Measurements from ENCODE around the gene CA9. TPM values are rescaled to one million over a fixed set of nuclear protein-coding genes. Genes with fewer than 3 reads are reported as not detected.
A peak's percentile ranks its signal among the peaks of the same experiment; 100 is the strongest.

Gene CA9
- total RNA-seq, 2 experiments from 2014 or later = 0.38 to 0.52 TPM

DNA sequence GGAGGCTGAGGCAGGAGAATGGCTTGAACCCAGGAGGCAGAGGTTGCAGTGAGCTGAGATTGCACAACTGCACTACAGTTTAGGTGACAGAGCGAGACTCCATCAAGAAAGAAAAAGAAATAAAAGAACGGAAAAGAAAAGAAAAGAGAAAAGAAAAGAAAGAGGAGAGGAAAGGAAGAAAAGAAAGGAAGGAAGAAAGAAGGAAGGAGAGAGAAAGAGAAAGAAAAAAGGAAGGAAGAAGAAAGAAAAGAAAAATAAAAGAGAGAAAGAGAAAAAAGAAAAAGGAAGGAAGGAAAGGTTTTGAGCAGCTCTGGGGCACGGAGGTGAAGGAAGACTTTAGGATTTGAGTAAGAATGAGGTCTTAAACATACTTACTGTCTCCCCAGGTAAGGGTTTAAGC is 39.9 kb downstream of the CA9 start:
- CTCF ChIA-PET = interaction anchor here (7.5 kb wide), 1 partner anchor 18 kb away, joined by 53 read pairs; no protein-coding TSS in a partner anchor
- Mint-ChIP-seq H3K27ac (no peak overlapping the region), H3K4me1 (ENCODE audit: low read depth) (peaks cover 2% of the 10 kb centered on the region), H3K4me3 (no peak overlapping the region), H3K27me3 (ENCODE audit: low read depth) (no peaks in the 10 kb centered on the region), H3K36me3 (ENCODE audit: low read depth) (peaks cover 54% of the 10 kb centered on the region), H3K9me3 (no peaks in the 10 kb centered on the region)
- no peak for DNase-seq
- intact Hi-C loops (cut with micrococcal nuclease) = no loop called here

DNA sequence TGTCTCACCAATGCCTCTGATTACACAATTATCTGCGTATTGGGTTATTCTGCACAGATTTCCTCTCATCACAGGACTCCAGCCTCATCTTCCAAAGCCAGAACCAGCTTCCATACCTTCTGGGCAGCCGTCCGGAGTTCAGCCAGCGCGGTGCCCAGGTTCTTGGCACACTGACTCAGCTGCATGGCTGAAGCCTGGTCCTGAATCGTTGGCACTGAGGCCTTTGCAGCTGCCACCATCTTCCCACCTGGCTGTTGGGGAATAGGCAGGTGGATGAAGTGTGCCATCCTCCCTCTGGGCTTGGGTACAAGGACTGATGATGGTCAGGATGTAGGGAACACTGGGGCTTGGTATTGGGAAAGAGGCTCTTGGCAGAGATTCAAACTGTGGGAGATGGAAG is 40.4 kb downstream of the CA9 start:
- DNase-seq = no peak
- H3K4me3 Mint-ChIP-seq = no peak overlapping the region
- H3K9me3 Mint-ChIP-seq = no peaks in the 10 kb centered on the region
- CTCF ChIA-PET = interaction anchor here (0.6 to 7.5 kb wide), 4 partner anchors 13 to 663 kb away, joined by 3 to 53 read pairs (median 3); no protein-coding TSS in a partner anchor
- peaks cover 52% of the 10 kb centered on the region for H3K36me3 Mint-ChIP-seq (ENCODE audit: low read depth)
- intact Hi-C loops (cut with micrococcal nuclease) = no loop called here
- peaks cover 2% of the 10 kb centered on the region for H3K4me1 Mint-ChIP-seq (ENCODE audit: low read depth)
- no peaks in the 10 kb centered on the region for H3K27me3 Mint-ChIP-seq (ENCODE audit: low read depth)
- no peak overlapping the region for H3K27ac Mint-ChIP-seq

DNA sequence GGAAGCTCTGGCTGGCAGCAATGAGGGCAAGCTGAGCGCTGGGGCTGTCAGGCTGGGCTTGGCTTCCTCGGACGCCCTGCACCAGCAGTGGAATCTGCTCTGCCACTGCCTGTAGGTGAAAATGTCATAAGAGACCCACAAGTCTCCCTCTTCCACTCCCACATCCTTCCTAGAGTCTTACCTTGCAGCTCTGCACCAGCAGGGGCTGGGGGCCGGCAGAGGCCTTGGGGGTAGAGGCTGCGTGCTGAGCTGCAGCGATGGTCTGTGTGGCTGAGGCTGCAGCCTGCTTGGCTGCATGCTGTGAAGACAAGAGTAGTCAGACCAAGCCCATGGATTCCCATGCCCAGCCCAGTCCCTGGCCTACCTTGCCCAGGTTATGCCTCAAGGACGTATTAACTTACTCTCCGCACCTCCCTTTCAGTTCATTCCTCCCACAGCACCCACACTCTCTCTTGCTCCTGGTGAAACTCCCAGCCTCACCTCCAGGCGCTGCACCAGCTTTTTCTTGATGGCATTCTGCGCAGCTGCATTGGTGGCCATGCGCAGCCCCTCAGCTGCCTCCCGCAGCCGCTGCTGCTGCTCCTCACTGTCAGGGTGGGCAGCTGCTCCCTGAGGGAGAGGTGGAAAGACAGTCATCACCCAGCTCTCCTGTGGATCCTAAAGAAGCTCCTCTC is 41.0 kb downstream of the CA9 start:
- CTCF ChIA-PET = interaction anchor here (0.6 to 7.5 kb wide), 6 partner anchors 13 to 663 kb away, joined by 3 to 53 read pairs (median 3); partner anchors contain the start of genes CCDC107 and RMRP
- Mint-ChIP-seq H3K4me3 (no peak overlapping the region), H3K27ac (no peak overlapping the region), H3K4me1 (ENCODE audit: low read depth) (peaks cover 2% of the 10 kb centered on the region), H3K36me3 (ENCODE audit: low read depth) (peaks cover 54% of the 10 kb centered on the region), H3K9me3 (no peaks in the 10 kb centered on the region), H3K27me3 (ENCODE audit: low read depth) (no peaks in the 10 kb centered on the region)
- intact Hi-C loops (cut with micrococcal nuclease) = no loop called here
- no peak for DNase-seq

DNA sequence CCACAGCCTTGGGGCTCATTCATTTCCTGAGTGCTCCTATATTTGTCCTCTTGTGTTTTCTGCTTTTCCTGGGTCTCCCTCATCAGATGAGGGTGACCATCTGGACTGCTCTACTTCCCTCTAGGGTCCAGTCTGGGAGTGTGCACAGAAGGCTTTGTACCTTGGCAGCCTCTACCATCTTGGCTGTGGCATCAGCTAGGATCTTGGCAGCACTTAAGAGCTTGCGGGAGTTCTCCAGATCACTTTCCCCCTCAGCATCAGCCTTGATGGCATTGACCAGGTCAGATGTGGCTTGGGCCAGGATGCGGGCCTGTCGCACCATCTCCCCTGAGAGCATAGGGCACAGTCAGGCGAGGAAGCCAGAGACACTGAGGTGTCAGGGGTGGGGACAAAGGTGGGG is 42.5 kb downstream of the CA9 start:
- H3K36me3 Mint-ChIP-seq (ENCODE audit: low read depth) = peaks cover 45% of the 10 kb centered on the region
- no peaks in the 10 kb centered on the region for H3K27me3 Mint-ChIP-seq (ENCODE audit: low read depth)
- H3K4me1 Mint-ChIP-seq (ENCODE audit: low read depth) = peaks cover 2% of the 10 kb centered on the region
- no peak for DNase-seq
- no peaks in the 10 kb centered on the region for H3K9me3 Mint-ChIP-seq
- H3K27ac Mint-ChIP-seq = no peak overlapping the region
- intact Hi-C loops (cut with micrococcal nuclease) = no loop called here
- no peak overlapping the region for H3K4me3 Mint-ChIP-seq
- CTCF ChIA-PET = interaction anchor here (1.1 to 7.5 kb wide), 5 partner anchors 11 to 33 kb away, joined by 3 to 53 read pairs (median 9); partner anchors contain the start of genes GBA2 and RGP1

DNA sequence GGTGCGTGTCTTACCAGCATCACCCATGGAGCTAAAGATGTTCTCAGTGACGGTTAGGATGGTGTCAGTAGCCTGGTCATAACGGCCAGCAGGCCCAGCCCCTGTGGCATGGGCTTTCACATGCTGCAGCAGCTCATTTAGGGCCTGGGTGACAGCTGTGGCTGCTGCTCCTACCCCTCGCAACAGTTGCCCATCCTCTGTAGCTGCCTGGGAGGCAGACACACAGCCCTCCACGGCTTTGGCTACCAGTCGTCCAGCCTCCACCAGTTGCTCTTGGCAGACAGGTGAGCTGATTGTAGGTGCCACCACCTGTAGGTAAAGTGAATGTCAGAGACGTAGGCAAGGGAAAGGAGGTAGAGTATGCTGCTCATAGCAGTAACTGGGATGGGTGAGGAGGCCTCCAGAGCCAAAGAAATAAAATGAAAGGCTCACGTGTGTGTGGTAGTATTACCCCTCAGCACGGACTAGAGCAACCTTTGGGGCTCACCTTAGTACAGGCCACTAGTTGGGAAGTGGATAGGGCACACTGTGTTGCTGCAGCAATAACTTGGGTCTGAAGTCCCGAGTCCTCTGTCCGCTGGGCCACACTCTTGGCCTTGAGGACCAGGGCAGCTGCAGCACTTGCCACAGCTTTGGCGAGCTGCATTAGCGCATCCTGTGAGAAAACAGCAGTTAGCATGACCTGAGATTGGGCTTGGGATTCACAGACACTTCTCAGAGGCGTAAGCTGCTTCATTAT is 43.6 kb downstream of the CA9 start:
- Mint-ChIP-seq H3K4me1 (ENCODE audit: low read depth) (no peaks in the 10 kb centered on the region), H3K9me3 (no peaks in the 10 kb centered on the region), H3K36me3 (ENCODE audit: low read depth) (peaks cover 40% of the 10 kb centered on the region), H3K4me3 (no peak overlapping the region), H3K27ac (no peak overlapping the region), H3K27me3 (ENCODE audit: low read depth) (no peaks in the 10 kb centered on the region)
- intact Hi-C loops (cut with micrococcal nuclease) = no loop called here
- CTCF ChIA-PET = interaction anchor here (1.1 to 2.2 kb wide), 5 partner anchors 10 to 70 kb away, joined by 3 to 9 read pairs (median 7); partner anchors contain the start of genes CREB3 and TLN1
- DNase-seq = no peak

DNA sequence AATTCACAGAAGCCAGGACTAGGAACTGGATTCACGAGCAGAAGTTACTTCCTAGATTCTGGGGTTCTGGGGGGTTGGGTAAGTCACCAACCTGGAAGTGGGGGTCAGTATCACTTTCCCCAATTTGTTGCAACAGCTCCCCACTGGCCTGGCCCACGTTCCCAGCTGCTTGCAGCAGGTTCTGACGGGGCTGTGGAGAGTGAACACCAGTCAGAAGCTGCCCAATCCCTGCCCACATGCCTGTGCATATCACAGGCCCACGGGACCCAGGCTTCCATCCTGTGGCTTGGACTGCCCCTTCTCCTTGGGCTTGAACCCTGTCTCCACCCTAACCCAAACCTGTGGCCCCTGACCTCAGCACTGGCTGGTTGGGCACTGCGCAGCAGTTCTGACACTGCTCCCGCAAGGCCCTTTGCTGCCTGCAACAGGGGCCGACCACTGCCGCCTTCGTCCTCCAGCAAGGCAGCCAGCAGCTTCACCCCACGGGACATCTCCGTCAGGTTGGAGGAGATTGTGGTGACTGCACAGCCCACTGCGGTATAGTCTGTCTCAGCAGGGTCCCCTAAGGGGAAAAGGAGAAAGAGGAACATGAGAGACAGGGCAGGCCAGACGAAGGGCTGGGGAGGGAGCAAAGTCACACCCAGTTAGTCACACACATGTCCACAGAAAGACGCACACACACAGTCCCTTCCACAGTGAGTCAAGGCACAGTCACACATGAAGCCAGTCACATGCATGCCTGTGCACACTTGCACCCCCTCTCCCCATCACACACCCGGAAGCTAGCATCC is 45.2 kb downstream of the CA9 start:
- H3K27me3 Mint-ChIP-seq (ENCODE audit: low read depth) = no peaks in the 10 kb centered on the region
- H3K4me1 Mint-ChIP-seq (ENCODE audit: low read depth) = no peaks in the 10 kb centered on the region
- H3K36me3 Mint-ChIP-seq (ENCODE audit: low read depth) = peaks cover 44% of the 10 kb centered on the region
- H3K27ac Mint-ChIP-seq = no peak overlapping the region
- DNase-seq = no peak
- intact Hi-C loops (cut with micrococcal nuclease) = no loop called here
- no peak overlapping the region for H3K4me3 Mint-ChIP-seq
- H3K9me3 Mint-ChIP-seq = no peaks in the 10 kb centered on the region
- CTCF ChIA-PET = interaction anchor here (0.7 to 2.9 kb wide), 2 partner anchors 16 to 23 kb away, joined by 3 to 13 read pairs; no protein-coding TSS in a partner anchor

DNA sequence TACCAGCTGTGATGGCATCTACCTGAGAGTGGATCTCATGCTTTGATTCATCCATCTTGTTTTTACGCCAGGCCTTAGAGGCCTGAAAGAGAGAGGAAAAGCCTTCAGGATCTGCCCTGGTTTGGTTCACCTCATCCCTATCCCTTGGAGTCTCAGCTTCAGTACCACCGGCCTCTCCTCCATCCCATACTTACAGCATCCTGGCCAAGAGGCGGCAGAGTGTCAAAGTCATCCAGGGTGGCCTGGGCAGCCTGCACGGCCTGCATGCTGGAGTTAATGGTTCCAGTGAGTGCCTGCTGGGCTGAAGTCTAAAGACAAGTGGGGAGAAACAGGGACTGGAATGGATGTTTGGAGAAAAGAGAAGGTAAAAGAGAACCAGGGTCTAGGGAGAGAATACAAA is 45.8 kb downstream of the CA9 start:
- Mint-ChIP-seq H3K9me3 (no peaks in the 10 kb centered on the region), H3K4me3 (no peak overlapping the region), H3K4me1 (ENCODE audit: low read depth) (no peaks in the 10 kb centered on the region), H3K27ac (no peak overlapping the region), H3K27me3 (ENCODE audit: low read depth) (no peaks in the 10 kb centered on the region), H3K36me3 (ENCODE audit: low read depth) (peaks cover 44% of the 10 kb centered on the region)
- CTCF ChIA-PET = interaction anchor here (1.7 to 2.9 kb wide), 2 partner anchors 11 to 23 kb away, joined by 4 to 13 read pairs; no protein-coding TSS in a partner anchor
- no peak for DNase-seq
- intact Hi-C loops (cut with micrococcal nuclease) = no loop called here

DNA sequence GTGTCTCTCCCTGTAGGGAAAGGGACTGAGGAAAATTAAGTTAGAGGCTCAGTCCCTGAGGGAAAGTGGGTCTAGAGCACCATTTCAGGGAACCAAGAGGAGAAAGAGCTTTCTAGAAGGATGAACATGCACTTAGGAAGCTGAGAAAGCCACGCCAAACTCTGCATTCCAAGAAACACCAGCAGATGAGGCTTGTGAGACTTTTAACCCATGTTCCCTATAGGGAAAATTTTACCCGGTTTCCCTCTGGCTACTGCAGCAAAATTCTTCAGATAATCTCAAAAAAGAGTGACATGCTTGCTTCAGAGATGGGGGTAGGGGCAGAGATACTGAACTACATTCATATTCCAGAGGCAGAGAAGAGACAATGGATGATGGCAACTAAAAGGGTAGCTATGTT is 49.7 kb downstream of the CA9 start:
- intact Hi-C loops (cut with micrococcal nuclease) = no loop called here
- CTCF ChIA-PET = interaction anchor here (0.6 to 1.6 kb wide), 3 partner anchors 18 to 65 kb away, joined by 3 read pairs; partner anchors contain the start of gene CCDC107
- H3K27ac Mint-ChIP-seq = no peak overlapping the region

DNA sequence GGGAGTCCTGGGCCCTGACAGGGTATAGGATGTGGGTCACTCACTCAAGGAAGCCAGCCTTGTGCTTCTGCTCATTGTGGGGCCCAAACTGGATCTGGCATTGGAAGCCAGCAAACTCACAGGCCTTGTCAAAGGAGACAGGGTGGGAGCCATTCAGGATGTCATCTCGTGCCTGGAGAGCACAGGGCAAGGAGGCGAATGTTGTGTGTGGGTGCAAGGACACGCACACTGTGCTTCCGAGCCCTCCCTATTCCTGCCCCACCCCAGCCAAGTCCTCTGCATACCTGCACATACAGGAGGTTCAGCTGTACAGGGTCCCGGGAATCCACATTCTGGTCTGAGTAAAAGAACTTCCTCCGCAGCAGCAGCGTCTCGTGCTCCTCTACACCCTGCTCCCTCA is 50.2 kb downstream of the CA9 start:
- Mint-ChIP-seq H3K4me1 (ENCODE audit: low read depth) (no peaks in the 10 kb centered on the region), H3K4me3 (no peak overlapping the region), H3K27ac (no peak overlapping the region), H3K27me3 (ENCODE audit: low read depth) (no peaks in the 10 kb centered on the region), H3K36me3 (ENCODE audit: low read depth) (peaks cover 31% of the 10 kb centered on the region), H3K9me3 (no peaks in the 10 kb centered on the region)
- CTCF ChIA-PET = interaction anchor here (0.6 to 1.6 kb wide), 2 partner anchors 17 to 28 kb away, joined by 3 read pairs; no protein-coding TSS in a partner anchor
- intact Hi-C loops (cut with micrococcal nuclease) = no loop called here
- no peak for DNase-seq

More for the DNA sequence above, 49.7 kb downstream of the CA9 start:
- Mint-ChIP-seq H3K9me3 (no peaks in the 10 kb centered on the region), H3K27me3 (ENCODE audit: low read depth) (no peaks in the 10 kb centered on the region), H3K4me3 (no peak overlapping the region), H3K36me3 (ENCODE audit: low read depth) (peaks cover 32% of the 10 kb centered on the region), H3K4me1 (ENCODE audit: low read depth) (no peaks in the 10 kb centered on the region)
- no peak for DNase-seq

DNA sequence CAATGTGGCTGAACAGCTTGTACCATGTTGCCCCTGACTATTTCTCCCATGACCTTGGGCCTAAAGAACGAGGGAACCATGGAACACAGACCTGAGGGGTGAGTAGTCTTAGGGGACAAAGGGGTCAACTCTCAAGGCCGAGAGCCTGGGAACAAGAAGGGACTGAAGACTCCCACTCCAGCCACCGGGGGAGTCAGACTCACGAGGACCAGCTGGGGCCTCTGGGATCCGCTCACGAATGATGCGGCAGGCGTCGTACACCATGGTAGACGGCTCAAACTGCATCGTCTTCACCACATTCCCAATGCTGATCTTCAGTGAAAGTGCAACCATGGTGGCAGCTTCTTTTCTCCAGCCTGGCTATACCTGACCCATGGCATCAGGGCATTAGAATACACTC is 51.6 kb downstream of the CA9 start:
- DNase-seq = no peak
- intact Hi-C loops (cut with micrococcal nuclease) = no loop called here
- CTCF ChIA-PET = interaction anchor here (8.9 kb wide), 1 partner anchor 28 kb away, joined by 68 read pairs; no protein-coding TSS in a partner anchor
- H3K4me1 Mint-ChIP-seq (ENCODE audit: low read depth) = no peaks in the 10 kb centered on the region
- H3K4me3 Mint-ChIP-seq = no peak overlapping the region
- no peaks in the 10 kb centered on the region for H3K27me3 Mint-ChIP-seq (ENCODE audit: low read depth)
- no peaks in the 10 kb centered on the region for H3K9me3 Mint-ChIP-seq
- H3K36me3 Mint-ChIP-seq (ENCODE audit: low read depth) = peaks cover 23% of the 10 kb centered on the region
- H3K27ac Mint-ChIP-seq = no peak overlapping the region

DNA sequence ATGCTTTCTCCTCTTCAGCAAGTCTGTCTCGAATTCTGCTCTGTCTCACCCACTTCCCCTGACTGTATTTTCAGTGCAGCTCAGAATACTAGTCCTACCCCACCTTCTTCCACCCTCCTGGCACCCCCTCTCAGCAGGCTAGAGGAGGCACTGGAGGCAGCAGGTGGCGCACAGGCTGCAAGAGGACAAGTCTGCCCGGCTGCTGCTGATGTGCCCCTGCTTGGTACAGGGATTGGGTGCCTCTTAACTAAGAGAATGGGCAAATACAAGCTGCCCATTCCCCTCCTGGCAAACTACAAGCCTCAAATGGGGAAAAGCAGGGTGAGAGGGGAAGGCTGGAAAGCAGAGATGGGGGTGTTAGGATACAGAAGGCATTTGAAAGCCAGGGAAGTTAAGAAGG is 53.2 kb downstream of the CA9 start:
- peak; percentile 57 for DNase-seq

More for the DNA sequence above, 53.2 kb downstream of the CA9 start:
- Mint-ChIP-seq H3K4me1 (ENCODE audit: low read depth) (no peaks in the 10 kb centered on the region), H3K36me3 (ENCODE audit: low read depth) (peaks cover 19% of the 10 kb centered on the region), H3K9me3 (no peaks in the 10 kb centered on the region), H3K4me3 (no peak overlapping the region), H3K27me3 (ENCODE audit: low read depth) (no peaks in the 10 kb centered on the region), H3K27ac (peak overlapping the region; percentile 14)
- intact Hi-C loops (cut with micrococcal nuclease) = no loop called here
- CTCF ChIA-PET = interaction anchor here (0.6 to 8.9 kb wide), 14 partner anchors 9 to 123 kb away, joined by 3 to 68 read pairs (median 9); partner anchors contain the start of genes ARHGEF39, CCDC107, GBA2 and RGP1

Measured in activated naive CD4-positive, alpha-beta T cell treated with anti-CD3 and anti-CD28 coated beads for 36 hours (primary cell).